NOMO-1 treated with dmso at 0.1 percent for 144 hours (cell line): ENCODE measurements around the gene LMF1.
"Not testable (repeated sequence)": the region's sequence is repeated elsewhere in the genome, so short reads cannot be mapped to it uniquely, and the experiment has no call there.

Source experiments
- DNase-seq: peaks from one replicate; lab custom pipeline; 2025; ENCODE audit not compliant: unreplicated experiment; lab: John Stamatoyannopoulos, UW

The LMF1 gene

GRCh38 chr16:897200-897543 lies 73.6 kb downstream of the LMF1 start:
- DNase-seq, result no peak

- DNase-seq, result no peak
Measured at GRCh38 chr16:896261-897199, 74.3 kb downstream of the LMF1 start.

GRCh38 chr16:895371-895770 lies 75.4 kb downstream of the LMF1 start:
- no peak for DNase-seq

- no peak for DNase-seq
Measured at GRCh38 chr16:894841-895240, 75.9 kb downstream of the LMF1 start.

GRCh38 chr16:894136-894535 lies 76.6 kb downstream of the LMF1 start:
- no peak for DNase-seq

- DNase-seq, result no peak
Measured at GRCh38 chr16:893360-893759, 77.4 kb downstream of the LMF1 start.

- DNase-seq, result no peak
Measured at GRCh38 chr16:892536-893255, 78.1 kb downstream of the LMF1 start.

GRCh38 chr16:892006-892405 lies 78.8 kb downstream of the LMF1 start:
- no peak for DNase-seq

- DNase-seq, result no peak
Measured at GRCh38 chr16:891353-891740, 79.4 kb downstream of the LMF1 start.

GRCh38 chr16:890716-891352 lies 80.0 kb downstream of the LMF1 start:
- DNase-seq, result no peak

GRCh38 chr16:890217-890616 lies 80.6 kb downstream of the LMF1 start:
- DNase-seq, result no peak

GRCh38 chr16:889586-889985 lies 81.2 kb downstream of the LMF1 start:
- DNase-seq, result no peak

- no peak for DNase-seq
Measured at GRCh38 chr16:888901-889570, 81.7 kb downstream of the LMF1 start.

GRCh38 chr16:888456-888855 lies 82.3 kb downstream of the LMF1 start:
- not testable (repeated sequence) for DNase-seq

GRCh38 chr16:887846-888245 lies 82.9 kb downstream of the LMF1 start:
- no peak for DNase-seq

- DNase-seq, result no peak
Measured at GRCh38 chr16:886802-887731, 83.7 kb downstream of the LMF1 start.

- no peak for DNase-seq
Measured at GRCh38 chr16:886084-886543, 84.7 kb downstream of the LMF1 start.

- DNase-seq, result no peak
Measured at GRCh38 chr16:885391-885790, 85.4 kb downstream of the LMF1 start.

- no peak for DNase-seq
Measured at GRCh38 chr16:884232-884631, 86.6 kb downstream of the LMF1 start.

GRCh38 chr16:883781-884180 lies 87.0 kb downstream of the LMF1 start:
- DNase-seq, result no peak
